NB4 (cell line): ENCODE results near the gene PPP1R1C.

Experiments used
- DNase-seq: peaks from one replicate; pipeline ENCODE4 v3.0.0; 2010; ENCODE audit warnings: low read depth
- H3K4me3 ChIP-seq: one replicate; pipeline ENCODE4 v1.5.1; 2011; ENCODE audit warnings: mild to moderate bottlenecking, low read depth, low read length, moderate library complexity
- MYC ChIP-seq: IDR thresholded peaks from 2 replicates; pipeline ENCODE4 v1.6.1; 2011; ENCODE audit warnings: low read depth, low read length
- POLR2A ChIP-seq: IDR thresholded peaks from 2 replicates; pipeline ENCODE4 v1.6.1; 2011; ENCODE audit warnings: mild to moderate bottlenecking; ENCODE audit not compliant: insufficient read length; ENCODE audit errors: extremely low read depth
- TF ChIP-seq, protein P1 (sequence below): IDR thresholded peaks from one replicate; pipeline ENCODE4 v1.5.1; 2012; ENCODE audit warnings: low read depth, low read length
- TF ChIP-seq, protein P2 (sequence below): IDR thresholded peaks from 2 replicates; pipeline ENCODE4 v1.6.1; 2011; ENCODE audit warnings: low read depth, low read length

PPP1R1C gene

DNA sequence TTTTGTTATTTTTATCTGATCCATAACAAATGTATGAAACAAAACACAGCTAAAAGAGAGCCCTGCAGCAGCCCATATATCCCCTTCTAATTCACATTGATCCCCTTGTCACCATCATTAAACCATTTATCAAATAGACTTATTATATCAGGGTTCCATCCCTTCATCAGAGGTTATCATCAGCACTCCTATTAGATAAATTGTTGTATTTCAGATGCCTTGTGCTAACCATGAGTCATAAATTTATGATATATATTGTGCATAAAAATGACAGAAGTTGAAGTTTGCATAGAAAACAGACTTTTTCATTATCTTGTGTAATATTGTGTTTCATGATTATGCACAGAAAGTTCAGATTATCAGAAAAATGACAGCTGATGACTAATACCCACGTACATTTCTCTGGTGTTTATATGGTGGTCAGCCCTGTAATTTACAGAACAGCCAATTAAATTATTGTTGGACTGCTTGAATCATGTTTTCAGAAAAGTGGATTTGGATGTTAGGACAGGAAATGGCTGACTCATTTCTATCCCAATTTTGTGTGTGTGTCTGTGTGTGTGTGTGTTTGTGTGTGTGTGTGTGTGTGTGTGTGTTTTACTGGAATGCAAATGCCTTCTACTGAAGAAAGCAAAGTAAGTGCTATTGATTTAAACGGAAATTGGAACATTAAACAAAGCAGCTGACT, 80.9 kb downstream of the PPP1R1C start:
- TF ChIP-seq, protein P1, sequence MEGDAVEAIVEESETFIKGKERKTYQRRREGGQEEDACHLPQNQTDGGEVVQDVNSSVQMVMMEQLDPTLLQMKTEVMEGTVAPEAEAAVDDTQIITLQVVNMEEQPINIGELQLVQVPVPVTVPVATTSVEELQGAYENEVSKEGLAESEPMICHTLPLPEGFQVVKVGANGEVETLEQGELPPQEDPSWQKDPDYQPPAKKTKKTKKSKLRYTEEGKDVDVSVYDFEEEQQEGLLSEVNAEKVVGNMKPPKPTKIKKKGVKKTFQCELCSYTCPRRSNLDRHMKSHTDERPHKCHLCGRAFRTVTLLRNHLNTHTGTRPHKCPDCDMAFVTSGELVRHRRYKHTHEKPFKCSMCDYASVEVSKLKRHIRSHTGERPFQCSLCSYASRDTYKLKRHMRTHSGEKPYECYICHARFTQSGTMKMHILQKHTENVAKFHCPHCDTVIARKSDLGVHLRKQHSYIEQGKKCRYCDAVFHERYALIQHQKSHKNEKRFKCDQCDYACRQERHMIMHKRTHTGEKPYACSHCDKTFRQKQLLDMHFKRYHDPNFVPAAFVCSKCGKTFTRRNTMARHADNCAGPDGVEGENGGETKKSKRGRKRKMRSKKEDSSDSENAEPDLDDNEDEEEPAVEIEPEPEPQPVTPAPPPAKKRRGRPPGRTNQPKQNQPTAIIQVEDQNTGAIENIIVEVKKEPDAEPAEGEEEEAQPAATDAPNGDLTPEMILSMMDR = no peak
- TF ChIP-seq, protein P2, sequence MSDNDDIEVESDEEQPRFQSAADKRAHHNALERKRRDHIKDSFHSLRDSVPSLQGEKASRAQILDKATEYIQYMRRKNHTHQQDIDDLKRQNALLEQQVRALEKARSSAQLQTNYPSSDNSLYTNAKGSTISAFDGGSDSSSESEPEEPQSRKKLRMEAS = no peak
- TF ChIP-seq MYC (no peak), POLR2A (no peak)
- no peak for DNase-seq
- H3K4me3 ChIP-seq = no peak overlapping the region

DNA sequence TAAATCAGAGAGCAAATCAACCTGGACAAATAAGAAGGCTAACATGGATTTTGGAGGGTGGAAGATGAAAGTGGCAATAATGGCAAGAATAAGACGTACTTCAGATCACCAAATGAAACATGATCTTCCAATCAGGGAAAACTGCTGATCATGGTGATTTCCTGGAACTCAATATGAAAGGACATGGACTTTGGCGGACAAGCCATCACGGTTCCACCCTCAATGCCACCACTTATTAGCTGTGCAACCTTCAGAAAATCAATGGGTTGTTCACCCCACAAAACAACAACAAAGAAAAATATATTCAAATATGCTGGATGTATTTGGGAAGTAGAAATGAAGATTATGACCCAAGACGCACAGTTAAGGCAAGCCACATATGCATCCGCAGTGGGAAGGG, 81.7 kb downstream of the PPP1R1C start:
- H3K4me3 ChIP-seq = no peak overlapping the region
- no peak for DNase-seq
- TF ChIP-seq POLR2A = no peak
- no peak for TF ChIP-seq MYC
- TF ChIP-seq, protein P1 = no peak
- TF ChIP-seq, protein P2 = no peak

DNA sequence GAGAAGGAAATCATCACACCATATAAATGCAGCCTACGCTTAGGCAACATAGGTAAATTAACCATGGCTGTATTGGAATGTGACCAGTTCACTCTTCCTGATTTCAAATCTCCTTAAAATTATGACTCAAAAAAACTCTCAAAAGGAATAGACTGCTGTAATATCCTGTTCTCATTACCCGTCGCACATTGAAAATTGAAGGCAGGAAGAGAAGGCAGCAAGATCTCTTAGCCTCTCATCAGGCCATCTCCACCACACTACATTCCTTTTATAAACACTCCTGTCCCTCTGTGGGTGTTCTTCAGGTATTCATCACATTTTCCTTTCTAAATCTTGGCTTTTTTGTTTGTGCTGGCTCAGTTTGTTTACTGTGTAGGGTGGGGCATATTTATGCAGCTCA, 83.2 kb downstream of the PPP1R1C start:
- no peak overlapping the region for H3K4me3 ChIP-seq
- TF ChIP-seq, protein P2 = no peak
- TF ChIP-seq MYC (no peak), POLR2A (no peak)
- TF ChIP-seq, protein P1 = no peak
- no peak for DNase-seq

DNA sequence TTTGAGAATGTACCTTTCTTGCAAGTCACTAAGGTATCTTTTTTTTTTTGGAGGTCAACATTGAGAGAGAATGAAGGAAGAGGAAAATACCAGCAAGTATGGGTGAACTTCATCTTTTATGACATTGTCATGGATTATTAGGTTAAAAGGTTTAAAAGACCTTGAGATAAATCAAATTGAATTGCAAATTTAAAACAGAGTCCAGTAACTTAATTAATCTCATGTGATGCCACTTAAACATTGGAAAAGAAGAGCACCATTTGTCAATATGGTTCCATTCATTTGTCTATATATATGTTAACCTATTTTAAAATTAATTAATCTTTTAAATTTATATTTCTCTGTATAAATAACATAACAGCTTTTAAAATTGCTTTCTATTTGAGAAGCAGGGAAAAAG, 83.8 kb downstream of the PPP1R1C start:
- TF ChIP-seq, protein P1 = no peak
- TF ChIP-seq, protein P2 = no peak
- no peak for TF ChIP-seq MYC
- no peak for TF ChIP-seq POLR2A
- no peak for DNase-seq
- no peak overlapping the region for H3K4me3 ChIP-seq

DNA sequence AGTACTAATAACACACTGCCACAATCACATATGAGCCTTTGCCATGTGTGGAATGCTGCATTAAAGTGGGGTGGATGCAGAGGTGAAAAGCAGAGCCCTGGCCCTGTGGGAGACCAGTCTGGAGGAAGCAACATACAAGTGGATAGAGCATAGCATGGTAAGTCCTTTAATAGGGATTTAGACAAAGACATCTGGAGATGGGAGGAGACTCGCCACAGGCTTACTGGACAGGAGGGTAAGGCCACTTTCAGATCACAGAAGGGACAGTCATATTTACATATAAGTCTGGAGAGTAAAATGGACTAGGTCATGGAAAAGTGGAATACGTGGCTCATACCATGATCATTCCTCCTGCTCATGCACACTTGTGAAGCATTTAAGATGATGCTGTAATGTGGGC, 84.3 kb downstream of the PPP1R1C start:
- TF ChIP-seq, protein P2 = no peak
- TF ChIP-seq MYC = no peak
- no peak for TF ChIP-seq POLR2A
- TF ChIP-seq, protein P1 = no peak
- H3K4me3 ChIP-seq = no peak overlapping the region
- DNase-seq = no peak
